GM19023 (cell line): ENCODE measurements around the gene MYO3A.
"Not testable (repeated sequence)": the region's sequence is repeated elsewhere in the genome, so short reads cannot be mapped to it uniquely, and the experiment has no call there.

Source experiments
- ATAC-seq: cut with Tn5 transposase; IDR thresholded peaks from one replicate; pipeline ENCODE4 v1.9.1; 2021; ENCODE audit warnings: mild to moderate bottlenecking, moderate library complexity; ENCODE audit not compliant: unreplicated experiment

MYO3A gene

GRCh38 chr10:26085549-26085948, 151.5 kb downstream of the MYO3A start:
- ATAC-seq = no peak

GRCh38 chr10:26087666-26088065, 153.6 kb downstream of the MYO3A start:
- ATAC-seq = no peak

GRCh38 chr10:26090026-26090425, 156.0 kb downstream of the MYO3A start:
- no peak for ATAC-seq

GRCh38 chr10:26090762-26091161, 156.7 kb downstream of the MYO3A start:
- no peak for ATAC-seq

GRCh38 chr10:26093229-26093628, 159.2 kb downstream of the MYO3A start:
- no peak for ATAC-seq

- ATAC-seq = no peak
Observed at GRCh38 chr10:26095781-26096180, 161.8 kb downstream of the MYO3A start.

GRCh38 chr10:26097549-26097948, 163.5 kb downstream of the MYO3A start:
- ATAC-seq = not testable (repeated sequence)

- ATAC-seq = no peak
Observed at GRCh38 chr10:26112532-26112931, 178.5 kb downstream of the MYO3A start.

- ATAC-seq = no peak
Observed at GRCh38 chr10:26138613-26139012, 204.6 kb downstream of the MYO3A start.

- ATAC-seq = no peak
Observed at GRCh38 chr10:26156019-26156418, 222.0 kb downstream of the MYO3A start.

GRCh38 chr10:26157734-26158133, 223.7 kb downstream of the MYO3A start:
- ATAC-seq = no peak

- ATAC-seq = no peak
Observed at GRCh38 chr10:26169466-26169865, 235.4 kb downstream of the MYO3A start.

GRCh38 chr10:26172131-26172530, 238.1 kb downstream of the MYO3A start:
- no peak for ATAC-seq

- ATAC-seq = no peak
Observed at GRCh38 chr10:26173837-26174236, 239.8 kb downstream of the MYO3A start.

- ATAC-seq = no peak
Observed at GRCh38 chr10:26177341-26177740, 243.3 kb downstream of the MYO3A start.

GRCh38 chr10:26194275-26194674, 260.2 kb downstream of the MYO3A start:
- ATAC-seq = no peak

- no peak for ATAC-seq
Observed at GRCh38 chr10:26197248-26197647, 263.2 kb downstream of the MYO3A start.

GRCh38 chr10:26198119-26198518, 264.1 kb downstream of the MYO3A start:
- no peak for ATAC-seq

GRCh38 chr10:26199841-26200240, 265.8 kb downstream of the MYO3A start:
- no peak for ATAC-seq

GRCh38 chr10:26205223-26205622, 271.2 kb downstream of the MYO3A start:
- no peak for ATAC-seq

GRCh38 chr10:26211781-26212444, 277.9 kb downstream of the MYO3A start:
- no peak for ATAC-seq

GRCh38 chr10:26212511-26212910, 278.5 kb downstream of the MYO3A start:
- ATAC-seq = no peak

GRCh38 chr10:26213157-26213800, 279.2 kb downstream of the MYO3A start:
- ATAC-seq = no peak
